Stimulated activated CD4-positive, alpha-beta T cell treated with anti-CD3 and anti-CD28 coated beads, Interleukin-2, amount 100 ng/mL, for 4 hours (primary cell): Measurements from ENCODE around the gene RACK1.
"Not testable (repeated sequence)": the region's sequence is repeated elsewhere in the genome, so short reads cannot be mapped to it uniquely, and the experiment has no call there.

Experiments used
- DNase-seq: peaks from one replicate; pipeline ENCODE4 v3.0.0-alpha.2; 2020; ENCODE audit warnings: low read depth

RACK1 gene

DNA sequence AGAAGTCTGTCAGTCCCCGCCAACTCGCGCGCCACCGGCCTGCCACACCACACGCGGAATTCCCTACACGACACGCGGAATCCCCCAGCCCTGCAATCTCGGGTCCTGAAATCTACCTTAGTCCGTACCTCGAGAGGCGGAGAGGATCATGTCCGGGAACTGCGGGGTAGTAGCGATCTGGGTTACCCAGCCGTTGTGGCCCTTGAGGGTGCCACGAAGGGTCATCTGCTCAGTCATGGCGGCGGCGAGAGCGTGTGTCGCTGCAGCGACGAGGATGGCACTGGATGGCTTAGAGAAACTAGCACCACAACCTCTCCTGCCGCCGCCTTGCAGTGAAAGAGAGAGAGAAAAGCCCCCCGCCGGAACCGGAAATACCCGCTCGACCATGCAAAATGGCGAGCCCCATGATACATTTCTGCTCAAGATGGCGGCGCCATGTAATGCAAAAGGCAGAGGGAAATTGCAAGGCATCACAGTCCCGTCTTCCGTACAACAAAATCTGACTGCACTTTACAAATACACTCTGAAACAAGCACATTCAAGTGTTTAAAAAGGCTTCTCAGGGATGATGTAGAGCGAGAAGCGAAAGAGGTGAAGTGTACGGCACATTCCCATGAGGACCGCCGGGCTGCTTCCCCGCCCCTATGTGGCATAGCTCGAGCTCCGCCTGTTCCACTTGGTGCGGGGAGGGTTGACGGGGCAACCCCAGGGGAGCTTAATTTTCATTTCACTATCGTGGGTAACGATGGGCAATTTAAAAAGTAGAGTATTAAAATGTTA lies at the start of gene RACK1:
Gene RACK1, minus strand, starts transcription at position 343 of the 780 bp plus-strand sequence. Its CDS starts 106 bp downstream, at position 237.
- DNase-seq = peak; percentile 83

DNA sequence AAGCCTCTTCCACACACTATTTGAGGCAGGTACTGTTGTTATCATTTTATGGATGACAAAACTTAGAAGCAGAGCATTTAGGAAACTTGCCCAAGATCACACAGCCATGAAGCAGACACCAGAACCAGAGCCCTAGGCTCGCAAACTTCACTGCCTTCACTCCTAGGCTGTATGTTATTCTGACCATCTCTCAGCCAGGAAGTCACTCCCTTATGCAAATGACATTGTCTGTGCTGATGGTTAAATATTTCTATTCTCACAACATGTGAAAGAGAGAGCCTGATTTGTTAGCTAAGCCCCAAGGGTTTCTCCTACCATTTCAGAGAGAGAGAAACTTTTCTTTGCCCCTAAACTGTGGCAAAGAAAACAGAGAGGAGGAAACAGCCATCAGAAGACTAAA lies 43.6 kb upstream of the RACK1 start:
- DNase-seq = not testable (repeated sequence)

DNA sequence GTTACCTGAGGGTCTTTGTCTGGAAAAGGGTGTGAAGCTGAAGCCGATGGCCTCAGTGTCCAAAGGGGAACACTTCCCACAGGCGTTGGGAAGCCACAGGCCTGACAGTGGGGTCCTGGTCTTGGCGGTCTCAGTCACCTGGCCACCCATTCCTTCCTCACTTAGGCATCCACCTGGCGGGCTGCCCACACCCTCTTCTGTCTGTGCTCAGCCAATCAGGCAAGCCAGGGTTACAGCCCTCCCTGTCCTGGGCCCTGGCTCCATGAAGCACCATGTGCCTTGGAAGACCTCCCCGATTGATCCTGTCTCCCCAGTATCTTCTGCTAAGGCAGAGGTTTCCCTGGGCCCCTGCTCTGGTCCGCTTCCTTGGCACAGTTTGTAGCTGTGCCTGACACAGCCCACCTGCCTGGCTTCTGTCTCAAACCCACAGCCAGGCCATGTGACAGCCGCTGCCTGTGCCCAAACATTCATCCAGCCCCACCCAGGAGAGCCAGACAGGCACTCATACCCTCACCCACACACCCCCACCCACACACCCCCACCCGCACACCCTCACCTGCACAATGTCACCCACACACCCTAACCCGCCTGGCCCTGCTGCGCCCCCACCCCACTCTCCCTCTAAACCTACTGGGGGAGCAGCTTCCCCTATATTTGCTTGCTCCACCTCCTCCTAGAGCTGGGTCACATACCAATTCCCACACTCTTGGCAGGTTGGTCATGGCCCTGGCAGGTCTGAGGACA lies 42.4 kb upstream of the RACK1 start:
- not testable (repeated sequence) for DNase-seq

DNA sequence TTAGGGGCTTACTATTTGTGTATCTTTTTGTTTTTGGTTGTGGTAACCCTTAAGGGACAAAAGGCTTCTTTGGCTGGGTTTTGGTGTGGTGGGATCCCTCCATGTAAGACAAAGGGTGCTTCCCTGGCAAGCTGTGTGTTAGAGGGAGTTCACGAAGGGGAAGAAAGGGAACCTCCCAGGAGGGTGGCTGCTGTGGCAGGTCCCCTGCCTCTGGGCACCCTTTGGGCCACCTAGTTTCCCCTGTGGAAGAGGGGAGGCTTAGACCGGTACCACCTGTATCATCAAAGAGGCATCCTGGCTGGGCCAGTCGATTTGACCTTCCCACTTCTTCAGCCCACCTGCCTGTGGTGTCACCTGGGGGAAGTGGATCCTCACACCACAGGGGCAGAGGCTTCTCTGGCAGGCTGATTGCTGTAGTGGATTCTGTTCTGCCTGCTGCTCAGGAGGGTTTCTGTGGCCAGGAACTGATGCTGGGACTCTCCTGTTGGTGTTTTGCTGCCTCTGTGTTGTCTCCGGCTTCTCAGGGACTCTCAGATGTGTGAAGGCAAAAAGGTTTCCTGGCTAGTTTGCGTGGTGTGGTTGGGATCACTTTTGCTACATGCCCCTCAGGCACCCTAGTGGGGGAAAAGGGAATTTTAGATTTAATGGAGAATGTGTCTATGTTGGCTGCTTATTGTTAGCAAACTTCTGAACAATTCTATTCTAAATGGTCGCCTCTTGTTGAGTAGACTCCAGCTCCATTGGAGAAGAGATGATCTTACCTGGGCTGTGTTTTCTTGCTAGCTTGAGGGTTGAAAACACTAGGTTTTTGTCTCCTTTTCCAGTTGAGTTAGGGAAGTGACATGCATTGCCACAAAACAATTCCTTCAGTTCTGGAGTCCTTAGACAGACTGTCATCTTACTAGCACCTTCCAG lies 40.4 kb upstream of the RACK1 start:
- DNase-seq = not testable (repeated sequence)

DNA sequence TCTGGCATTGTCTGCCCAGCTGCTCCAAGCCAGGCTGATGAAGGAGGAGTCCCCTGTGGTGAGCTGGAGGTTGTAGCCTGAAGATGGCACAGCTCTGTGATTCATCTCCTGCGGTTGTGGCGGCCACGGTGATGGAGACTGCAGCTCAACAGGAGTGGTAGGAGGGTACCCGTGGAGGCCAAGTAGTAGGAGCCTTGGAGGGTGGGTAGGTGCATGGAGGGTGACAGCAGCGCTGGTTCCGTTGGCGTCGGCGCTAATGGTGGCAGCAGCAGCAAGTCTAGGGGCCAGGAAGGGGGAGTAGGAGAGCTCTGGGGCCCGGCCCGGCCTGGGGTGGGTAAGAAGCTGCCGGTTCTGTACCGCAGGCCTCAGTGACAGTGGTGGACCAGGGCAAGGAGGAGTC lies 39.6 kb upstream of the RACK1 start:
- no peak for DNase-seq

DNA sequence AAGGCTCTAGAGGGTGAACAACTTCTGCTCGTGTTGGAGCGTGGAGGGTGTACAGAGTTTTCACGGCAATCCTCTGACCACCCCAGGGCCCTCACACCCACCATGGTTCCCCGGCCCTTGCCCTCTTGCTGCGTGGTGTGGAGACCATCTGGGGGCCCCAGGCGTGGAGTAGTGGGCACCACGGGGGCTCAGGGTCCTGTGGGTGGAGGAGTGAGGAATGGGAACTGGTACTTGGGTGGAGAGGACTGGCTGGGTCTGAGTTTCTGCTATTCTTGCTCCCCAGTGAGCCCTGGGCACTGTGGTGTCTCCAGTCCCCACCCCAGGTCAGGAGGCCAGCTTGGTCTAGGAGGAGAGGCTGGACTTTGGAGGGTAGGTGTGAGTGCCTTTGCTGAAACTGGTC lies 39.2 kb upstream of the RACK1 start:
- no peak for DNase-seq

DNA sequence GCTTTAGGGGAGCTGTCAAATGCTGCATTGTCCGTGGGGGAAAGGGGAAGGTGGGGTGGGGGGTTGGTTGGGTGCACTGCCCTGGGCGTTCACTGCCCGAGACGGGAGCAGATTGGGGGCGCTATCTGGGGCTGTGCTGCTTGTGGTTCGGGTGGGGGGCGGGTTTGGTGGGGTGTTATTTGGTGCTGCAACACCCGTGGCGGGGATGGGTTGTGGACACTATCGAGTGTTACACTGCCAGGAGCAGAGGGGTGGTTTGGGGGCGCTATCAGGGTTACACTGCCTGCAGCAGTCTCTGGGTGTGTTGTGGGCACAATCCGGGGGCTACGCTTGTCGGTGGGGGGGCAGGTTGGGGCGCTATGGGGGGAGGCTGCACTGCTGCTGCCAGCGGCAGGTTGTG lies 38.7 kb upstream of the RACK1 start:
- DNase-seq = not testable (repeated sequence)

DNA sequence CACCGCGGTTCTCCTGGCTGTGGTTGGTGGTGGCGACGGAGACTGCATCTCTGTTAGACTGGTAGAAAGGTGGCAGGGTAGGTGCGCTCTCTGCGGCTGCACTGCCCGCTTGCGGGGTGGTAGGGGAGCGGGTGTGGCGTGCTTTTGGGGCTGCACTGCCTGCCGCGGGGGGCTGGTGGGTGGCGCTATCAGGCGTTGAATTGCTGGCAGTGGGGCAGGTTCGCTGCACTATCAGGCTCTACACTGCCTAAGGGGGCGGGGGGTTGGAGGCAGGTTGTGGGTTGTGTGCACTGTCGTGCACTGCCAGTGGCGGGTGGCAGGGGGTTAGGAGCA lies 38.2 kb upstream of the RACK1 start:
- DNase-seq = no peak

DNA sequence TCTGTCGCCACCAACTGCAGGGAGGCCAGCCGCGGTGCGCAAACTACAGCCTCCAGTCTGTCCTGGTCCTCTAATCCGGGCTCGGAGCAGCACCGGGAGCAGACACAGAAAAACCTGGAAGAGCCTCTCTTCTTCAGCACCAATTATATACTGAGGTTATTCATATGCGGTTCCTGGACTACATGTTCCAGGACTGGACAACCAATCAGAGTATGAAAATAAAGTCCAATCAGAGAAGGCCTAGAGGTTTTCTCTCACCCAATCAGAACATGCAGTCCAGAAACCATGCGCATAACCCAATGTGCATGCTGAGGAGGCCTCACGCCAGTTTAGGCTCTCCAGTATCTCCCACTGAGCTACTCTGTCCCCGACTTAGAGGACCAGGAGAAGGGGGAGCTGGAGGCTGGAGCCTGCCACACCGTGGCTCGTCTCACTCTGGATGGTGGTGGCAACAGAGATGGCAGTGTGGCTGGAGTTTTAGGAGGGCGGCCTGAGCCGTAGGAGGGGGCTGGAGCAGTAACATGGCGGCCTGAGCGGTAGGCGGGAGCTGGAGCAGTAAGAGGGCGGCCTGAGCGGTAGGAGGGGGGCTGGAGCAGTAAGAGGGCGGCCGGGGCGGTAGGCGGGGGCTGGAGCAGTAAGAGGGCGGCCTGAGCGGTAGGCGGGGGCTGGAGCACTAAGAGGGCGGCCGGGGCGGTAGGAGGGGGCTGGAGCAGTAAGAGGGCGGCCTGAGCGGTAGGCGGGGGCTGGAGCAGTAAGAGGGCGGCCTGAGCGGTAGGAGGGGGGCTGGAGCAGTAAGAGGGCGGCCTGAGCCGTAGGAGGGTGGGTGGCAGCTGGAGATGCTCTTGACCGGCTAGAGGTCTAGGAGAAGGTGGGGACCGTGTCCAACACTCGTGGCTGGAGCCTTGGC lies 37.6 kb upstream of the RACK1 start:
- no peak for DNase-seq

DNA sequence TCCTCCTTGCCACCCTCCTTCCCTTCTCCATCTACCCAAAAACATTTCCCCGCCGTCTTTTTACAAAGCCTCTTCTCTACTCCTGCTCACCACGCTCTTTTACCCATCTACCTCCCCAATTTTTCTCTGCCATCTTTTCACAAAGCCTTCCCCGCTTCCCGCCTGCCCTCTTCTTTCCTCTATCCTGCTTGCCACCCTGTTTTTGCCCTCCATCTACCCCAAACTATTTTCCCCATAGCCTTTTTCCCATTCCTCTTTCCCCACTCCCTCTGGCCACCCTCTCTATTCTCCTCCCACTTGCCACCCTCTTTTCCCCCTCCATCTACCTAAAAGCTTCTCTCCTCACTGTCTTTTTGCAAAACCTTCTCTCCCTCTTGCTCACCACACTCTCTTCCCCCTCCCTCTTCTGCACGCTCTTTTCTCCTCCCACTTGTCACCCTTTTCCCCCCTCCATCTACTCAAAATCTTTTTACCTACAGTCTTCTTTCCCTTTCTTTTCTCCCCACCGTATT lies 36.6 kb upstream of the RACK1 start:
- no peak for DNase-seq

DNA sequence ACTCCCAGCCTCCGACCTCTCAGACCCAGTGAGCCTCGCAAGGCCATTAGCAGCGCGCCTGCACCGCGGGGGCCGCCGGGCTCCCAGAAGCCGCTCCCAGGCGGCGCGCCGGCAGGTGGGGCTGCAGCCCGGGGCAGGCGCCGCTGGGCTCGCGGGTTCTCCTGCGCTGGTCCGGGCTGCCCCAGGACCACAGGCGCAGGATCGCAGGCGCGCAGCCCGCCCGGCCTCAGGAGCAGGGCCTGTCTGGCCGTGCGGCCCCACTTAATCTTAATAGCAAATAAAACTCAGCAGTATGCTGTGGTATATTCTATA lies 29.7 kb upstream of the RACK1 start:
- DNase-seq = not testable (repeated sequence)

DNA sequence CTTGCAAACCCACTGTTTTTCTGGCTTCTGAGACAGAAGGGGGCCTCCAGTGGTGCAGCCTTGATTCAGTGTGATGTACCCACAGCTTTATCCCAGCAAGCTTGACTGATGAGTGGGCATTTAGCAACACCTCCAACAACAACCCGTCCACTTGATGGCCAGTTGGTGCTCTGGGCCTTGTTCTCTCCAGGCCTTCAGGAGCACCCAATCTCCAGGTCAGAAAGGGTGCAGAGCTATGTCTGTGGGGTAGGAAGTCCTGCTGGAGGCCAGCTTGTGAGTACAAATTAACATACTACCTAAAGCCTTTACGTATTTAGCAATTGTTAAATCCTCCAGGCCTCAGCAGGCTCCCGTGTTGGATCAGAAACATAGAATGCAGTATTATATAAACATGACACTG lies 27.4 kb upstream of the RACK1 start:
- no peak for DNase-seq

DNA sequence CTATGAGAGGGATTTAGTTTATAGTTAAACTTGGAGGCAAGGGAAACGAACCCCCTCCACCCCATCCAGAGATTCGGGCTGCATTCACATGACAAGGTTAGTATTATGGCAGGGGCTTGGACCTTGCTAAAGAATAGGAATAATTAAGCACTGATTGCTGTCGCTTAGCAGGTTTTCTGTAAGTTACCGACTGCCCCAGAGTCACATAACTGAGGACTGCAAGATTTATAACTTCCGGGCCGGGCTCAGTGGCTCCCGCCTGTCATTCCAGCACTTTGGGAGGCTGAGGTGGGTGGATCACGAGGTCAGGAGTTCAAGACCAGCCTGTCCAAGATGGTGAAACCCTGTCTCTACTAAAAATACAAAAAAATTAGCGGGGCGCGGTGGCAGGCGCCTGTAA lies 24.2 kb upstream of the RACK1 start:
- not testable (repeated sequence) for DNase-seq

DNA sequence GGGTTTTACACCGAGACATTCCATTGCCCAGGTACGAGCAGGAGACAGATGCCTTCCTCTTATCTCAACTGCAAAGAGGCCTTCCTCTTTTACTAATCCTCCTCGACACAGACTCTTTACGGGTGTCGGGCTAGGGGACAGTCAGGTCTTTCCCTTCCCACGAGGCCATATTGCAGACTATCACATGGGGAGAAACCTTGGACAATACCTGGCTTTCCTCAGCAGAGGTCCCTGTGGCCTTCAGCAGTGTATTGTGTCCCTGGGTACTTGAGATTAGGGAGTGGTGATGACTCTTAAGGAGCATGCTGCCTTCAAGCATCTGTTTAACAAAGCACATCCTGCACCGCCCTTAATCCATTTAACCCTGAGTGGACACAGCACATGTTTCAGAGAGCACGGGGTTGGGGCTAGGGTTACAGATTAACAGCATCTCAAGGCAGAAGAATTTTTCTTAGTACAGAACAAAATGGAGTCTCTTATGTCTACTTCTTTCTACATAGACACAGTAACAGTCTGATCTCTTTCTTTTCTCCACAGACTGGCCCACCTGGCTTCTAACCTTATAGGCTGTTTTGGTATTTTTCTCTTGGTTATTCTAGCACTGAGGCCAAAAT lies 23.7 kb upstream of the RACK1 start:
- not testable (repeated sequence) for DNase-seq

DNA sequence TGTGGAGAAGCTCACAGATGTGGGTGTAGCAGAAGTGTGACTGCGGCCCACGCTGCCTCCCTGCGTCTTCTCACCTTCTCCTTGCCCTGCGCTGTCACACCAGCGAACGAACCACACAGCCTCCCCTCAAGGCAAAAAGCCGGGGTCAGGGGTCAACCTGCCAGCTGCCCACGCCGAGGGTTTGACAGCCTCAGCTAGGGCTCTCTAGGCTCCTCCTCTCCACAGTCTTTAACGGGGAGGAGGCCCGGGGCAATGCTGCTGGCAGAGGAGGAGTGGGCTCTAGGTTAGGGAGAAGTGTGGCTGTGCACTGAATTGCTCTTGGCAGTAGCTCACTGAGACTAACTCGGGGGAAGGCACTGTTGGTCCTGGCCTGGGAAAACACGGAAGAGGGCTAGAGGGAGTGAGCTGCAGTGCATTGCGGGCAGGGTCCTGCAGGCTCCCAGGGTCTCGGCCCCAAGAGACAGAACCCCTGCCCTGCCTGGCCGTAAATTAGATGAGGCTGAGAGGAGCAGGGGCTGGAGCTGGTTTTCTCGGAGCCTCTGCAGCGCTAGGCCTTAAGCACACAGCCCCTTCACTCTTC lies 21.5 kb upstream of the RACK1 start:
- no peak for DNase-seq

DNA sequence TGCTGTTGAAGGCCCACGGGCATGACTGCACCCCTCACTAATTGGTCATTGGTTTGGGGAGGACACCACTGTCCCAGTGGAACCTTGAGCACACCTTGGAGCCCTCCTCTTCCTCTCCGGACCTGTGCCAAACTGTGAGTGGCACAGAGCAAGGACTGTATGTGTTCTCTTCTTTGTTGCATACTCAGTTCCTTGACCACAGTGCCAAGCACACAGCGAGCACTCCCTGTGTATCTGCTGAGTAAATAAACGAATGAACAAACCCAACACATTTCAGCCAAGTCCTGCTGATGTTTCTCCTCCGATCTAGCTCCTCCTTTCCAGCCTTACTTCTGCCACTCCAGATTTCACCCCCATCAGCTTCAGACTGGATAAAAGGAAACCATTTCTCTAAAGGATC lies 19.9 kb upstream of the RACK1 start:
- no peak for DNase-seq

DNA sequence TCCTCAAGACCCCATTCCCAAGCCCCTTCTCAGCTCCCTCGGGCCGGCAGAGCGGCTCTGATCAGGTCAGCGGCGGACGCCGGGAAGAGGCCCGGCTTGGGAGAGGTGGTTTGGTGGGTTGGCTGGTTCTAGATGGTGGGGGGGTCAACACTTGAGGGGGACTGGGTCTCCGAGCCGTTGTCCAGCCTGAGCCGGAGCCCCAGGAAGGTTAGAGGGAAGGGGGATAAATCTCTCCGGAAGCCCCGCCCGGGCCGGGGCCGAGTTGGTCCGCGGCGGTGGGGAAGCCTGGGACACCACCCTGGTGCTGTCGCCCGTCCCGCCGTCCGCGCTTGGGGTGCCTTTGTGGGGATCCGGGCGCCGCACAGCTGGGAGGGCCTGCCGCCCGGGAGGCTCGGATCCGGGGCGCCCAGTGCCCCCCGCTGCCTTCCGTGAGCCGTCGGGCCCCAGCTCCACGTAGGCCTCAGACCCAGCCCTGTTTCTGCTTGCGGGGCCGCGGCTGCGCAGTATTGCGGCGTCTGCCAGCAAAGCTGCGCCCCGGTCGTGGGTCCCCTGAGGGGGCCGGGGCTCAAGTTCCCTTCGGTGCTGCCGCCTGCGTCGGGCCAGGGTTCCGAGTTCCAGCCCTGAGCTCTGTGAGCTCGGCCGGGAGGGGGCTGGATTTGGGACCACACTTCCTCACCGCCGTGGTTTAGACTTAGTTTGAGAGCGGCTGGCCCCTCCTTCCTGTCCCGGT lies 17.8 kb upstream of the RACK1 start:
- peak; percentile 56 for DNase-seq

DNA sequence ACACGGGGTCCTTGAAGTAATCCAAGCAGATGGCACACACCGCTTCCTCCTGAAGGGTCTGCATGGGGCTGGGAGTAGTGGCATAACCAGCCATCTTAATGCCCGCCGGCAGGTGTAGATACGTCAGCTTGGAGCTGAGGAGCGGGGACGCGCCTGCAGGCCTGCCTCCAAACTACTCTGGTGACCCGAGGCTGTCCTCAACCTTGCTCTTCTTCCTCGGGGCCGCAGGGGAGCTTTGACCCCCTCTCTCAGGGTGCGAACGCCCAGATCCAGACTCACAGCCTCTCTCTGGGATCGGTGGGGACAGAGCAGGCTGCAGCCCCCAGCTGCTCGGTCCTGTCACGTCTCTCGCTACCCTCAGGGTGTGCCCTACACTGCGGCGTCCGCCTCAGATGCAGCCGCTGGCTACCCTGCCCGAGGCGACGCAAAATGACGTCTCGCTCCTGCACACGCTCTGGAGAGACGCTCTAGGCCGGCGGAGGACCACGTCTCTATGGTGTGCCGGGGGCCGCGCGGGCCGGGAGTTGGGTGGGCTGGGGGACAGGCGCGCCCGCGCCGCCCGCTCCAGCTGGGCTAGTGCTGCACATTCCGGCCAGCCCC lies 17.1 kb upstream of the RACK1 start, which contains the start of gene TRIM52:
Gene TRIM52, minus strand, starts transcription at position 424 of the 600 bp plus-strand sequence. Its CDS starts 330 bp downstream, at position 94.
- peak; percentile 86 for DNase-seq

DNA sequence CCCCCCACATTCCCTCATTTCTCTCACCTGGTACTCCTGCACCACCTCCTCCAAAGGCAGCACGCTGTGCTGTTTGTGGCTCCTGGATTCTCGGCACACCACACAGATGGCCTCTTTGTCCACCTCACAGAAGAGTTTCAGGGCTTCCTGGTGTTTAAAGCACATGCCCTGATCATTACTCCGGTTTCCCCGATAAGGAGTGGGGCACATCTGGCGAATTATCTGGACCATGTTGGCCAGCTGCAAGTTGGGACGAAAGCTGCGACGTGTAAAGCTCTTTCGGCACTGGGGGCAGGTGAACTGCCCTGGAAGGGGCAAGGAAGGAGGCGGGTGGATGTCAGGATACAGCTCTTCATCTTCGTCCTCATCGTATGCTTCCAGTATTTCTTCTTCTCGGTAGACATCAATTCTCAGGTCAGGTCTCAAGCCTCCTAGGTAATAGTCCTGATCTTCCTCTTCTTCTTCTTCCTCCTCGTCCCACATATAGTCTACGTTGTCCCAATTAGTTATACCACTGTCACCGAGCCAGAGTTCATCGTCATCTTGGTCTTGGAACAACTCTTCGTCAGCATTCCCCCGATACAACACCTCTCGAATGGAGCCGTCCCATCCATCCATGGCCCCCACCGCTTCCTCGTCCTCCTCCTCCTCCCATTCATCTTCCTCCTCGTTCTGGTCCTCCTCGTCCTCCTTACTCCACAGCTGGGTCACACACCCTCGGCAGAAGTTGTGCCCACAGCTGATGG lies 16.4 kb upstream of the RACK1 start:
- no peak for DNase-seq
